ENCODE results near the gene SLC2A6. TPM values are rescaled to one million over a fixed set of nuclear protein-coding genes. Genes with fewer than 3 reads are reported as not detected.

Gene SLC2A6
- polyA plus RNA-seq, 6 donors from 2014 or later, result 25.6 to 49.3 (median 31.0) TPM

GRCh38 chr9:133512253-133513213, 33.6 kb upstream of the SLC2A6 start:
- Mint-ChIP-seq H3K27me3 (peaks cover 2 to 14% (median 9%) of the 10 kb centered on the region in 3 donors), H3K36me3 (no peaks in the 10 kb centered on the region), H3K4me1 (peaks cover 0 to 6% (median 5%) of the 10 kb centered on the region in 3 donors), H3K4me3 (no peak overlapping the region), H3K9me3 (no peaks in the 10 kb centered on the region), H3K27ac (no peak overlapping the region)
- DNase-seq (no peak), ATAC-seq (ENCODE audit: low read depth in 2 of 2) (no peak)

GRCh38 chr9:133511607-133512006, 32.7 kb upstream of the SLC2A6 start:
- ATAC-seq (ENCODE audit: low read depth in 2 of 2), result no peak
- Mint-ChIP-seq H3K4me1 (peaks cover 0 to 6% (median 5%) of the 10 kb centered on the region in 3 donors), H3K36me3 (no peaks in the 10 kb centered on the region), H3K27ac (no peak overlapping the region), H3K27me3 (peaks cover 9 to 20% (median 9%) of the 10 kb centered on the region in 3 donors), H3K9me3 (no peaks in the 10 kb centered on the region), H3K4me3 (no peak overlapping the region)
- DNase-seq, result no peak

- no peaks in the 10 kb centered on the region for H3K36me3 Mint-ChIP-seq
- DNase-seq, result no peak
- peaks cover 9 to 20% (median 9%) of the 10 kb centered on the region in 3 donors for H3K27me3 Mint-ChIP-seq
- ATAC-seq (ENCODE audit: low read depth in 2 of 2), result no peak
- peaks cover 0 to 6% (median 5%) of the 10 kb centered on the region in 3 donors for H3K4me1 Mint-ChIP-seq
- no peaks in the 10 kb centered on the region for H3K9me3 Mint-ChIP-seq
- no peak overlapping the region for H3K27ac Mint-ChIP-seq
- no peak overlapping the region for H3K4me3 Mint-ChIP-seq
Observed at GRCh38 chr9:133510926-133511505, 32.1 kb upstream of the SLC2A6 start.

- Mint-ChIP-seq H3K27ac (no peak overlapping the region), H3K27me3 (peaks cover 9 to 27% (median 9%) of the 10 kb centered on the region in 3 donors), H3K4me3 (peak overlapping the region in 1 of 8 donors; percentile 60), H3K4me1 (peaks cover 0 to 6% (median 5%) of the 10 kb centered on the region in 3 donors), H3K9me3 (peaks cover 0 to 1% (median 0%) of the 10 kb centered on the region in 7 donors), H3K36me3 (no peaks in the 10 kb centered on the region)
- DNase-seq, result no peak
- no peak for ATAC-seq (ENCODE audit: low read depth in 2 of 2)
Observed at GRCh38 chr9:133509179-133510083, 30.5 kb upstream of the SLC2A6 start.

- ATAC-seq (ENCODE audit: low read depth in 2 of 2) (no peak), DNase-seq (no peak)
- H3K36me3 Mint-ChIP-seq, result no peaks in the 10 kb centered on the region
- peaks cover 0 to 12% (median 8%) of the 10 kb centered on the region in 7 donors for H3K9me3 Mint-ChIP-seq
- peak overlapping the region in 1 of 8 donors; percentile 23 for H3K4me3 Mint-ChIP-seq
- peaks cover 0 to 6% (median 5%) of the 10 kb centered on the region in 3 donors for H3K4me1 Mint-ChIP-seq
- peaks cover 13 to 35% (median 16%) of the 10 kb centered on the region in 3 donors for H3K27me3 Mint-ChIP-seq
- no peak overlapping the region for H3K27ac Mint-ChIP-seq
Observed at GRCh38 chr9:133508046-133508445, 29.1 kb upstream of the SLC2A6 start.

GRCh38 chr9:133507246-133507965, 28.5 kb upstream of the SLC2A6 start:
- H3K4me1 Mint-ChIP-seq, result peaks cover 0 to 6% (median 5%) of the 10 kb centered on the region in 3 donors
- ATAC-seq (ENCODE audit: low read depth in 2 of 2) (no peak), DNase-seq (no peak)
- peaks cover 3 to 17% (median 13%) of the 10 kb centered on the region in 7 donors for H3K9me3 Mint-ChIP-seq
- no peak overlapping the region for H3K4me3 Mint-ChIP-seq
- H3K36me3 Mint-ChIP-seq, result peaks cover 0 to 4% of the 10 kb centered on the region in 2 donors
- H3K27ac Mint-ChIP-seq, result no peak overlapping the region
- H3K27me3 Mint-ChIP-seq, result peaks cover 13 to 41% (median 21%) of the 10 kb centered on the region in 3 donors

- Mint-ChIP-seq H3K27ac (no peak overlapping the region), H3K4me3 (no peak overlapping the region), H3K27me3 (peaks cover 13 to 45% (median 26%) of the 10 kb centered on the region in 3 donors), H3K9me3 (peaks cover 5 to 24% (median 19%) of the 10 kb centered on the region in 7 donors), H3K36me3 (peaks cover under 1 to 11% of the 10 kb centered on the region in 2 donors), H3K4me1 (peaks cover 0 to 6% (median 5%) of the 10 kb centered on the region in 3 donors)
- DNase-seq (no peak), ATAC-seq (ENCODE audit: low read depth in 2 of 2) (no peak)
Observed at GRCh38 chr9:133506653-133507038, 27.7 kb upstream of the SLC2A6 start.

GRCh38 chr9:133505901-133506652, 27.2 kb upstream of the SLC2A6 start:
- peaks cover 10 to 30% (median 25%) of the 10 kb centered on the region in 7 donors for H3K9me3 Mint-ChIP-seq
- H3K4me3 Mint-ChIP-seq, result no peak overlapping the region
- peaks cover 18 to 50% (median 32%) of the 10 kb centered on the region in 3 donors for H3K27me3 Mint-ChIP-seq
- peaks cover 0 to 6% (median 5%) of the 10 kb centered on the region in 3 donors for H3K4me1 Mint-ChIP-seq
- no peak for DNase-seq
- no peak overlapping the region for H3K27ac Mint-ChIP-seq
- no peak for ATAC-seq (ENCODE audit: low read depth in 2 of 2)
- H3K36me3 Mint-ChIP-seq, result peaks cover 6 to 17% of the 10 kb centered on the region in 2 donors

- H3K36me3 Mint-ChIP-seq, result peaks cover 6 to 23% of the 10 kb centered on the region in 2 donors
- H3K4me3 Mint-ChIP-seq, result no peak overlapping the region
- H3K27me3 Mint-ChIP-seq, result peaks cover 18 to 57% (median 40%) of the 10 kb centered on the region in 3 donors
- no peak overlapping the region for H3K27ac Mint-ChIP-seq
- ATAC-seq (ENCODE audit: low read depth in 2 of 2), result no peak
- H3K4me1 Mint-ChIP-seq, result peaks cover 0 to 6% (median 5%) of the 10 kb centered on the region in 3 donors
- no peak for DNase-seq
- peaks cover 13 to 33% (median 28%) of the 10 kb centered on the region in 7 donors for H3K9me3 Mint-ChIP-seq
Observed at GRCh38 chr9:133505186-133505830, 26.4 kb upstream of the SLC2A6 start.

- no peaks in the 10 kb centered on the region for H3K4me1 Mint-ChIP-seq
- no peak overlapping the region for H3K27ac Mint-ChIP-seq
- H3K27me3 Mint-ChIP-seq, result peaks cover 13 to 53% (median 53%) of the 10 kb centered on the region in 3 donors
- H3K4me3 Mint-ChIP-seq, result no peak overlapping the region
- DNase-seq, result no peak
- H3K9me3 Mint-ChIP-seq, result peaks cover 13 to 35% (median 28%) of the 10 kb centered on the region in 7 donors
- ATAC-seq (ENCODE audit: low read depth in 2 of 2), result no peak
- H3K36me3 Mint-ChIP-seq, result peaks cover 6 to 23% of the 10 kb centered on the region in 2 donors
Observed at GRCh38 chr9:133502112-133502511, 23.2 kb upstream of the SLC2A6 start.

GRCh38 chr9:133499892-133500270, 21.0 kb upstream of the SLC2A6 start:
- no peaks in the 10 kb centered on the region for H3K4me1 Mint-ChIP-seq
- H3K36me3 Mint-ChIP-seq, result peaks cover 6 to 23% of the 10 kb centered on the region in 2 donors
- peaks cover 13 to 35% (median 28%) of the 10 kb centered on the region in 7 donors for H3K9me3 Mint-ChIP-seq
- H3K27ac Mint-ChIP-seq, result no peak overlapping the region
- no peak overlapping the region for H3K4me3 Mint-ChIP-seq
- peaks cover 13 to 50% (median 45%) of the 10 kb centered on the region in 3 donors for H3K27me3 Mint-ChIP-seq
- ATAC-seq (ENCODE audit: low read depth in 2 of 2), result no peak
- no peak for DNase-seq

Measured in naive B cell (primary cell).